CD14-positive monocyte (primary cell): ENCODE data around the gene THBS2. TPM values are rescaled to one million over a fixed set of nuclear protein-coding genes. Genes with fewer than 3 reads are reported as not detected.

Experiments
- DNase-seq, 3 donors: peaks; one replicate each; pipeline ENCODE4 v3.0.0-alpha.2; 2011 to 2022
- H2AFZ ChIP-seq: 2 replicates; pipeline ENCODE4 v1.6.0; 2012; ENCODE audit warnings: mild to moderate bottlenecking, low read depth, low read length, inconsistent platforms; ENCODE audit not compliant: insufficient read depth, poor library complexity, severe bottlenecking
- H3K27ac ChIP-seq, 2 donors: 1 replicate in 1 of 2; 2 replicates in 1 of 2; pipeline ENCODE4 v1.5.1; 2012 to 2013; ENCODE audit warnings: low read length in 2 of 2, control low read depth in 1 of 2, inconsistent platforms in 1 of 2, low read depth in 1 of 2, mild to moderate bottlenecking in 1 of 2
- H3K27me3 ChIP-seq, 2 donors: one replicate each; pipeline versions ENCODE4 v1.6.0 to v1.6.1; 2011 to 2013; ENCODE audit warnings: low read length in 2 of 2; ENCODE audit not compliant: control insufficient read depth in 2 of 2, insufficient read depth in 2 of 2
- H3K36me3 ChIP-seq, 2 donors: replicated peaks in 1 of 2; 1 replicate in 1 of 2; 2 replicates in 1 of 2; pipeline versions ENCODE4 v1.5.1 to v1.6.1; 2012 to 2013; ENCODE audit warnings: low read length in 2 of 2, control low read depth in 1 of 2, inconsistent platforms in 1 of 2, mild to moderate bottlenecking in 1 of 2; ENCODE audit not compliant: insufficient read depth in 2 of 2, control insufficient read depth in 1 of 2
- H3K4me1 ChIP-seq, 2 donors: 1 replicate in 1 of 2; 2 replicates in 1 of 2; pipeline versions ENCODE4 v1.5.1 to v1.6.1; 2012 to 2013; ENCODE audit warnings: low read length in 2 of 2, control low read depth in 1 of 2, inconsistent platforms in 1 of 2, mild to moderate bottlenecking in 1 of 2, moderate library complexity in 1 of 2; ENCODE audit not compliant: insufficient read depth in 2 of 2, control insufficient read depth in 1 of 2
- H3K4me2 ChIP-seq: replicated peaks from 2 replicates; pipeline ENCODE3; 2012; ENCODE audit warnings: low read length, moderate library complexity, mild to moderate bottlenecking; ENCODE audit not compliant: poor library complexity, severe bottlenecking; ENCODE audit errors: extremely low read depth
- H3K4me3 ChIP-seq, 3 experiments: fragments of 200-600 bp in 1 of 3; sonication (generic) in 1 of 3; replicated peaks in 1 of 3; 1 replicate in 2 of 3; 2 replicates in 1 of 3; pipeline ENCODE4 v1.5.1; 2011 to 2013; ENCODE audit warnings: low read length in 3 of 3, mild to moderate bottlenecking in 3 of 3, control low read depth in 2 of 3, low read depth in 2 of 3, inconsistent platforms in 1 of 3, moderate library complexity in 1 of 3
- H3K79me2 ChIP-seq: 2 replicates; pipeline ENCODE4 v1.6.0; 2012; ENCODE audit warnings: mild to moderate bottlenecking, control low read depth, inconsistent platforms, low read length, moderate library complexity; ENCODE audit not compliant: insufficient read depth
- H3K9ac ChIP-seq: 2 replicates; pipeline ENCODE4 v1.6.0; 2017; ENCODE audit warnings: low read length, mild to moderate bottlenecking; ENCODE audit not compliant: insufficient read depth, poor library complexity, severe bottlenecking
- H3K9me3 ChIP-seq, 2 donors: replicated peaks in 1 of 2; 1 replicate in 1 of 2; 2 replicates in 1 of 2; pipeline versions ENCODE4 v1.5.1 to v1.6.1; 2012 to 2013; ENCODE audit warnings: low read length in 2 of 2, control low read depth in 1 of 2; ENCODE audit not compliant: control insufficient read depth in 1 of 2, insufficient read depth in 1 of 2
- H4K20me1 ChIP-seq: 2 replicates; pipeline ENCODE4 v1.6.0; 2012; ENCODE audit warnings: mild to moderate bottlenecking, low read length, control low read depth, moderate library complexity; ENCODE audit not compliant: insufficient read depth
- H3K27ac Mint-ChIP-seq, 7 donors: one replicate each; pipeline ENCODE4 v1.8.0; 2020; ENCODE audit warnings: mild to moderate bottlenecking in 7 of 7, mixed read lengths in 7 of 7, moderate library complexity in 6 of 7, inconsistent platforms in 2 of 7
- H3K27me3 Mint-ChIP-seq, 3 donors: one replicate each; pipeline ENCODE4 v1.8.0; 2021 to 2022; ENCODE audit warnings: low read depth in 3 of 3, mild to moderate bottlenecking in 3 of 3, mixed read lengths in 3 of 3, moderate library complexity in 3 of 3, inconsistent platforms in 1 of 3
- H3K36me3 Mint-ChIP-seq, 2 donors: one replicate each; pipeline ENCODE4 v1.8.0; 2020; ENCODE audit warnings: mixed read lengths in 2 of 2, inconsistent platforms in 1 of 2, mild to moderate bottlenecking in 1 of 2
- H3K4me1 Mint-ChIP-seq: one replicate; pipeline ENCODE4 v1.8.0; 2020; ENCODE audit warnings: mild to moderate bottlenecking, mixed read lengths
- H3K4me3 Mint-ChIP-seq, 2 donors: one replicate each; pipeline ENCODE4 v1.8.0; 2020; ENCODE audit warnings: mild to moderate bottlenecking in 2 of 2, mixed read lengths in 2 of 2, moderate library complexity in 1 of 2
- H3K9me3 Mint-ChIP-seq, 7 donors: one replicate each; pipeline ENCODE4 v1.8.0; 2020 to 2022; ENCODE audit warnings: mixed read lengths in 7 of 7, mild to moderate bottlenecking in 6 of 7, moderate library complexity in 6 of 7, inconsistent platforms in 2 of 7
- WGBS: methylation state at CpG from one replicate; pipeline ENCODE4 v1.1.5; 2013; ENCODE audit warnings: missing lambda C conversion rate; ENCODE audit not compliant: insufficient coverage; 5-methylcytosine and 5-hydroxymethylcytosine counted together
- intact Hi-C, 2 donors: fragments of 100-400 bp; cut with micrococcal nuclease; formaldehyde crosslinking; loops; one replicate each; pipeline versions ENCODE4 v1.15.0 to v1.15.1; 2023
- polyA plus RNA-seq, 3 donors: library from polyadenylated mRNA; depleted of rRNA in 1 of 3; unstranded in 2 of 3; stranded (reverse) in 1 of 3; fragments of 300-500 nt in 2 of 3; fragments of >200 nt in 1 of 3; fragmentation: Illumina TruSeq in 2 of 3; gene quantifications; 1 replicate in 2 of 3; 2 replicates in 1 of 3; pipeline ENCODE4 v1.2.3, GENCODE V29; 2012 to 2021
- TF ChIP-seq, protein P1 (sequence below): fragments of 200-600 bp; IDR thresholded peaks from one replicate; pipeline ENCODE4 v1.8.0; 2022; ENCODE audit warnings: antibody characterized with exemption, mild to moderate bottlenecking

Gene THBS2
- polyA plus RNA-seq, 3 donors: 0.01 to 0.03 TPM; not detected in 1

GRCh38 chr6:169291646-169292337 is 38.1 kb upstream of the THBS2 start:
- H3K9me3 ChIP-seq: no peaks in the 10 kb centered on the region
- Mint-ChIP-seq H3K4me1 (peaks cover 62% of the 10 kb centered on the region), H3K4me3 (peak overlapping the region in 1 of 2 donors; percentile 67), H3K27me3 (peaks cover 0 to 3% (median 2%) of the 10 kb centered on the region in 3 donors), H3K36me3 (peaks cover 0 to 2% of the 10 kb centered on the region in 2 donors), H3K9me3 (peaks cover 0 to 8% (median 2%) of the 10 kb centered on the region in 7 donors), H3K27ac (peak overlapping the region; percentile 89 to 98 (median 95))
- peak overlapping the region; percentile 76 to 88 for H3K27ac ChIP-seq
- no peaks in the 10 kb centered on the region for H3K27me3 ChIP-seq
- WGBS: 96% methylated on average over 6 of the region's 14 CpGs
- no peaks in the 10 kb centered on the region for H3K79me2 ChIP-seq
- no peak for DNase-seq
- TF ChIP-seq, protein P1, sequence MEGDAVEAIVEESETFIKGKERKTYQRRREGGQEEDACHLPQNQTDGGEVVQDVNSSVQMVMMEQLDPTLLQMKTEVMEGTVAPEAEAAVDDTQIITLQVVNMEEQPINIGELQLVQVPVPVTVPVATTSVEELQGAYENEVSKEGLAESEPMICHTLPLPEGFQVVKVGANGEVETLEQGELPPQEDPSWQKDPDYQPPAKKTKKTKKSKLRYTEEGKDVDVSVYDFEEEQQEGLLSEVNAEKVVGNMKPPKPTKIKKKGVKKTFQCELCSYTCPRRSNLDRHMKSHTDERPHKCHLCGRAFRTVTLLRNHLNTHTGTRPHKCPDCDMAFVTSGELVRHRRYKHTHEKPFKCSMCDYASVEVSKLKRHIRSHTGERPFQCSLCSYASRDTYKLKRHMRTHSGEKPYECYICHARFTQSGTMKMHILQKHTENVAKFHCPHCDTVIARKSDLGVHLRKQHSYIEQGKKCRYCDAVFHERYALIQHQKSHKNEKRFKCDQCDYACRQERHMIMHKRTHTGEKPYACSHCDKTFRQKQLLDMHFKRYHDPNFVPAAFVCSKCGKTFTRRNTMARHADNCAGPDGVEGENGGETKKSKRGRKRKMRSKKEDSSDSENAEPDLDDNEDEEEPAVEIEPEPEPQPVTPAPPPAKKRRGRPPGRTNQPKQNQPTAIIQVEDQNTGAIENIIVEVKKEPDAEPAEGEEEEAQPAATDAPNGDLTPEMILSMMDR: no peak
- H4K20me1 ChIP-seq: no peaks in the 10 kb centered on the region
- H2AFZ ChIP-seq: peak overlapping the region; percentile 31
- peak overlapping the region; percentile 24 for H3K9ac ChIP-seq
- H3K36me3 ChIP-seq: no peaks in the 10 kb centered on the region
- intact Hi-C loops: loop anchor here in 1 of 2 donors (5.0 kb wide), 1 partner anchor 79 kb away; no protein-coding TSS in a partner anchor
- H3K4me1 ChIP-seq: peaks cover 58 to 63% of the 10 kb centered on the region in 2 donors
- H3K4me3 ChIP-seq: peak overlapping the region in 1 of 3 experiments; percentile 37
- H3K4me2 ChIP-seq: peak overlapping the region; percentile 39

- Histone ChIP-seq H3K9ac (no peak overlapping the region), H3K9me3 (no peaks in the 10 kb centered on the region), H3K4me3 (peak overlapping the region in 1 of 3 experiments; percentile 37), H2AFZ (no peak overlapping the region), H3K27me3 (no peaks in the 10 kb centered on the region), H3K4me2 (no peak overlapping the region), H3K36me3 (no peaks in the 10 kb centered on the region), H3K4me1 (peaks cover 58 to 63% of the 10 kb centered on the region in 2 donors), H3K27ac (peak overlapping the region in 1 of 2 donors; percentile 88), H4K20me1 (no peaks in the 10 kb centered on the region), H3K79me2 (no peaks in the 10 kb centered on the region)
- intact Hi-C loops: loop anchor here in 1 of 2 donors (5.0 kb wide), 1 partner anchor 79 kb away; no protein-coding TSS in a partner anchor
- H3K36me3 Mint-ChIP-seq: peaks cover 0 to 2% of the 10 kb centered on the region in 2 donors
- H3K4me1 Mint-ChIP-seq: peaks cover 62% of the 10 kb centered on the region
- peak in 1 of 3 donors; percentile 10 for DNase-seq
- peak overlapping the region; percentile 13 to 98 (median 89) for H3K27ac Mint-ChIP-seq
- H3K4me3 Mint-ChIP-seq: no peak overlapping the region
- peaks cover 0 to 7% (median 0%) of the 10 kb centered on the region in 7 donors for H3K9me3 Mint-ChIP-seq
- TF ChIP-seq, protein P1: no peak
- 65% methylated on average over 6 of the region's 9 CpGs for WGBS
- peaks cover 0 to 3% (median 0%) of the 10 kb centered on the region in 3 donors for H3K27me3 Mint-ChIP-seq
Measured at GRCh38 chr6:169291148-169291547, 37.5 kb upstream of the THBS2 start.
